Measurements from ENCODE around the gene NPAS2. TPM values are rescaled to one million over a fixed set of nuclear protein-coding genes. Genes with fewer than 3 reads are reported as not detected.

The NPAS2 gene
- total RNA-seq, 1 donor from 2014 or later = 72.6 TPM

GRCh38 chr2:101022221-101022620 is 202.3 kb downstream of the NPAS2 start:
- intact Hi-C loops (cut with DNase I) = no loop called here
- TF ChIP-seq, protein P1, sequence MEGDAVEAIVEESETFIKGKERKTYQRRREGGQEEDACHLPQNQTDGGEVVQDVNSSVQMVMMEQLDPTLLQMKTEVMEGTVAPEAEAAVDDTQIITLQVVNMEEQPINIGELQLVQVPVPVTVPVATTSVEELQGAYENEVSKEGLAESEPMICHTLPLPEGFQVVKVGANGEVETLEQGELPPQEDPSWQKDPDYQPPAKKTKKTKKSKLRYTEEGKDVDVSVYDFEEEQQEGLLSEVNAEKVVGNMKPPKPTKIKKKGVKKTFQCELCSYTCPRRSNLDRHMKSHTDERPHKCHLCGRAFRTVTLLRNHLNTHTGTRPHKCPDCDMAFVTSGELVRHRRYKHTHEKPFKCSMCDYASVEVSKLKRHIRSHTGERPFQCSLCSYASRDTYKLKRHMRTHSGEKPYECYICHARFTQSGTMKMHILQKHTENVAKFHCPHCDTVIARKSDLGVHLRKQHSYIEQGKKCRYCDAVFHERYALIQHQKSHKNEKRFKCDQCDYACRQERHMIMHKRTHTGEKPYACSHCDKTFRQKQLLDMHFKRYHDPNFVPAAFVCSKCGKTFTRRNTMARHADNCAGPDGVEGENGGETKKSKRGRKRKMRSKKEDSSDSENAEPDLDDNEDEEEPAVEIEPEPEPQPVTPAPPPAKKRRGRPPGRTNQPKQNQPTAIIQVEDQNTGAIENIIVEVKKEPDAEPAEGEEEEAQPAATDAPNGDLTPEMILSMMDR (IDR thresholded peaks at IDR 0.05) = no peak
- no peak overlapping the region for H3K4me3 ChIP-seq
- peaks cover 19 to 48% of the 10 kb centered on the region in 2 donors for H3K36me3 ChIP-seq
- no peaks in the 10 kb centered on the region for H3K27me3 ChIP-seq
- no peaks in the 10 kb centered on the region for H3K9me3 ChIP-seq
- H3K27ac ChIP-seq = no peak overlapping the region
- DNase-seq (ENCODE audit: low spot score in 2 of 2) = no peak
- no peaks in the 10 kb centered on the region for H3K4me1 ChIP-seq

GRCh38 chr2:101023327-101024107 is 203.6 kb downstream of the NPAS2 start:
- no peak for DNase-seq (ENCODE audit: low spot score in 2 of 2)
- Histone ChIP-seq H3K9me3 (no peaks in the 10 kb centered on the region), H3K4me3 (no peak overlapping the region), H3K4me1 (no peaks in the 10 kb centered on the region), H3K27ac (no peak overlapping the region), H3K27me3 (no peaks in the 10 kb centered on the region), H3K36me3 (peaks cover 19 to 55% of the 10 kb centered on the region in 2 donors)
- intact Hi-C loops (cut with DNase I) = no loop called here
- TF ChIP-seq, protein P1 (IDR thresholded peaks at IDR 0.05) = no peak

GRCh38 chr2:101025561-101025960 is 205.6 kb downstream of the NPAS2 start:
- H3K27ac ChIP-seq = no peak overlapping the region
- H3K36me3 ChIP-seq = peaks cover 9 to 58% of the 10 kb centered on the region in 2 donors
- H3K9me3 ChIP-seq = no peaks in the 10 kb centered on the region
- TF ChIP-seq, protein P1 (IDR thresholded peaks at IDR 0.05) = no peak
- no peaks in the 10 kb centered on the region for H3K4me1 ChIP-seq
- no peak for DNase-seq (ENCODE audit: low spot score in 2 of 2)
- intact Hi-C loops (cut with DNase I) = no loop called here
- H3K27me3 ChIP-seq = no peaks in the 10 kb centered on the region
- H3K4me3 ChIP-seq = no peak overlapping the region

DNA sequence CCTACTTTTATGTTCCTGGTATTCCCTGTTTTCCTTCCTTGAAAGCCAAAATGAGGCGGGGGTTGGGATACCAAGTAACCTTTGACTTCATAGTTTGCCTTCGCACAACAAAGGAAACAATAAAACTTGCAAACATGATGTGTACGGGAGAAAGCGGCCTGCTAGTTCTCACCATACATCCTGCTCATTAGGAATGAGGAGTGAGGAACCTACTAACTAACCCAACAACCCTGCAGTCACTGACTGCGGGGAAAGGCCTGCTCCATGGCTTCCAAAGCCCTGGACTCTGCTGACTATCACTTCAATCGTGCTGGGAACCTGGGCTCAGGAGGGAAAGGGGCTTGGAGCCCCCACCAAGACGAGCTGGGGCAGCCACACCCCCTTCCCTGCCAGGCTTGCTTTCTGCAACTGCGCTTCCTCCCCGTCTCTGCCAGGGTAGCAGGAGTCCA is 206.3 kb downstream of the NPAS2 start:
- Histone ChIP-seq H3K9me3 (no peaks in the 10 kb centered on the region), H3K36me3 (peaks cover 9 to 55% of the 10 kb centered on the region in 2 donors), H3K27me3 (no peaks in the 10 kb centered on the region), H3K4me3 (no peak overlapping the region), H3K4me1 (no peaks in the 10 kb centered on the region), H3K27ac (no peak overlapping the region)
- TF ChIP-seq, protein P1 (IDR thresholded peaks at IDR 0.05) = no peak
- intact Hi-C loops (cut with DNase I) = no loop called here
- no peak for DNase-seq (ENCODE audit: low spot score in 2 of 2)

DNA sequence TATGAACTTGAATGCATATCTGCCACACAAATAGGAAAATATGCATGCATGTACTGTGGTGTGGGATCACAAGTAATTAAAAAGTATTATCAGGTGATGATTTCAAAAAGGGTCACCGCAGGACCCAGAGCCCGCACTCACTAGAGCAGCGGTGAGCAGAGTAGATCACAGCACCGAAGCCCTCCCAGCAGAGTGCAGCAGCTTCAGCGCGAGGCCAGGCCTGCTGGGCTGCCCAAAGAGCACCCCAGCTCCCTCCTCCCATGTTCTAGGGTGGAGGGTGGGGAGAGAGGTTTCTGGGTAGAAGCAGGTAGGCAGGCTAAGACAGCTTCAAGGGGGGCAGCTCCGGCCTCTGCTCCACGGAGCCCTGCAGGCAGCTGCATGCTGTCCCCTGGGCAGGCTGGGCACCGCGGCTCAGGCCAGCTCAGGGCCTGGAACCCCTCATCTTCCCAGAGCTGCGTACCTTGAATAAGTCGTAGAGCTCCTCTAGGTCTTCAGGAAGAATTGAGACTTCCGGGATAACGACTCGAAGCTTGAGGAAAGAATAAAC is 207.1 kb downstream of the NPAS2 start:
- no peak for DNase-seq (ENCODE audit: low spot score in 2 of 2)
- Histone ChIP-seq H3K9me3 (no peaks in the 10 kb centered on the region), H3K36me3 (peaks cover 8 to 57% of the 10 kb centered on the region in 2 donors)

More for the DNA sequence above, 207.1 kb downstream of the NPAS2 start:
- TF ChIP-seq, protein P1 (IDR thresholded peaks at IDR 0.05) = no peak
- no peaks in the 10 kb centered on the region for H3K27me3 ChIP-seq
- intact Hi-C loops (cut with DNase I) = no loop called here
- H3K27ac ChIP-seq = no peak overlapping the region
- no peaks in the 10 kb centered on the region for H3K4me1 ChIP-seq
- no peak overlapping the region for H3K4me3 ChIP-seq

All from ascending aorta (tissue), 2 donors.